Measurements from ENCODE around the gene FOXL2. TPM values are rescaled to one million over a fixed set of nuclear protein-coding genes. Genes with fewer than 3 reads are reported as not detected.

Gene FOXL2
- total and polyA plus RNA-seq, 9 of the 15 experiments (the other 6 are each of a cell fraction or from before 2014, with no cell fraction given), result 0.27 to 22.1 (median 3.2) TPM

- no peak for TF ChIP-seq ZNF778 (CRISPR knock-in tag; IDR thresholded peaks at IDR 0.05)
- TF ChIP-seq ETV1 (tag; conservative IDR thresholded peaks at IDR 0.05; ENCODE audit: low read depth), result peak; percentile 70
- no peak for TF ChIP-seq KDM1A (IDR thresholded peaks at IDR 0.05)
- TF ChIP-seq, protein P1, sequence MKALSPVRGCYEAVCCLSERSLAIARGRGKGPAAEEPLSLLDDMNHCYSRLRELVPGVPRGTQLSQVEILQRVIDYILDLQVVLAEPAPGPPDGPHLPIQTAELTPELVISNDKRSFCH (CRISPR knock-in tag; IDR thresholded peaks at IDR 0.05), result no peak
- TF ChIP-seq, protein P1 (tag; IDR thresholded peaks at IDR 0.05), result peak; percentile 60
- TF ChIP-seq, protein P2, sequence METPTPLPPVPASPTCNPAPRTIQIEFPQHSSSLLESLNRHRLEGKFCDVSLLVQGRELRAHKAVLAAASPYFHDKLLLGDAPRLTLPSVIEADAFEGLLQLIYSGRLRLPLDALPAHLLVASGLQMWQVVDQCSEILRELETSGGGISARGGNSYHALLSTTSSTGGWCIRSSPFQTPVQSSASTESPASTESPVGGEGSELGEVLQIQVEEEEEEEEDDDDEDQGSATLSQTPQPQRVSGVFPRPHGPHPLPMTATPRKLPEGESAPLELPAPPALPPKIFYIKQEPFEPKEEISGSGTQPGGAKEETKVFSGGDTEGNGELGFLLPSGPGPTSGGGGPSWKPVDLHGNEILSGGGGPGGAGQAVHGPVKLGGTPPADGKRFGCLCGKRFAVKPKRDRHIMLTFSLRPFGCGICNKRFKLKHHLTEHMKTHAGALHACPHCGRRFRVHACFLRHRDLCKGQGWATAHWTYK (CRISPR knock-in tag; IDR thresholded peaks at IDR 0.05), result peak; percentile 45; the same call in 1 of the 2 replicates
- TF ChIP-seq CBX2 (IDR thresholded peaks at IDR 0.05; ENCODE audit: insufficient read depth, low read length, poor library complexity, severe bottlenecking), result no peak
- TF ChIP-seq ZC3H11A (IDR thresholded peaks at IDR 0.05; ENCODE audit: low read depth, low read length), result no peak
- TF ChIP-seq KLF6 (CRISPR knock-in tag; IDR thresholded peaks at IDR 0.05; ENCODE audit: borderline replicate concordance), result no peak
- TF ChIP-seq, protein P3, sequence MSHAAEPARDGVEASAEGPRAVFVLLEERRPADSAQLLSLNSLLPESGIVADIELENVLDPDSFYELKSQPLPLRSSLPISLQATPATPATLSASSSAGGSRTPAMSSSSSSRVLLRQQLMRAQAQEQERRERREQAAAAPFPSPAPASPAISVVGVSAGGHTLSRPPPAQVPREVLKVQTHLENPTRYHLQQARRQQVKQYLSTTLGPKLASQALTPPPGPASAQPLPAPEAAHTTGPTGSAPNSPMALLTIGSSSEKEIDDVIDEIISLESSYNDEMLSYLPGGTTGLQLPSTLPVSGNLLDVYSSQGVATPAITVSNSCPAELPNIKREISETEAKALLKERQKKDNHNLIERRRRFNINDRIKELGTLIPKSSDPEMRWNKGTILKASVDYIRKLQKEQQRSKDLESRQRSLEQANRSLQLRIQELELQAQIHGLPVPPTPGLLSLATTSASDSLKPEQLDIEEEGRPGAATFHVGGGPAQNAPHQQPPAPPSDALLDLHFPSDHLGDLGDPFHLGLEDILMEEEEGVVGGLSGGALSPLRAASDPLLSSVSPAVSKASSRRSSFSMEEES (CRISPR knock-in tag; IDR thresholded peaks at IDR 0.05), result no peak; the same call in 1 of the 2 replicates
- TF ChIP-seq NR3C1 (CRISPR knock-in tag; IDR thresholded peaks at IDR 0.05), result no peak
- no peak for TF ChIP-seq ZNF140 (CRISPR knock-in tag; IDR thresholded peaks at IDR 0.05)
- no peak for TF ChIP-seq MLX (CRISPR knock-in tag; conservative IDR thresholded peaks at IDR 0.05)
- no peak for TF ChIP-seq ZNF75A (CRISPR knock-in tag; IDR thresholded peaks at IDR 0.05)
- TF ChIP-seq TRIM25 (IDR thresholded peaks at IDR 0.05; ENCODE audit: borderline replicate concordance), result no peak
- peak; percentile 40 for TF ChIP-seq BHLHE40 (IDR thresholded peaks at IDR 0.05; ENCODE audit: low read length)
- no peak for TF ChIP-seq SNAPC5 (CRISPR knock-in tag; IDR thresholded peaks at IDR 0.05)
- peak; percentile 58 for TF ChIP-seq RBBP5 (IDR thresholded peaks at IDR 0.05; ENCODE audit: borderline replicate concordance, insufficient read depth, low read length, poor library complexity, severe bottlenecking)
- TF ChIP-seq CTBP1 (IDR thresholded peaks at IDR 0.05; ENCODE audit: borderline replicate concordance), result peak; percentile 60; the same call in 1 of the 2 replicates
- TF ChIP-seq DLX4 (CRISPR knock-in tag; IDR thresholded peaks at IDR 0.05), result no peak
Measured at GRCh38 chr3:138935863-138936740, 10.8 kb downstream of the FOXL2 start (continued).
